Measurements from ENCODE around the gene ANKRD18B.
"Not testable (repeated sequence)": the region's sequence is repeated elsewhere in the genome, so short reads cannot be mapped to it uniquely, and the experiment has no call there.

ANKRD18B gene

DNA sequence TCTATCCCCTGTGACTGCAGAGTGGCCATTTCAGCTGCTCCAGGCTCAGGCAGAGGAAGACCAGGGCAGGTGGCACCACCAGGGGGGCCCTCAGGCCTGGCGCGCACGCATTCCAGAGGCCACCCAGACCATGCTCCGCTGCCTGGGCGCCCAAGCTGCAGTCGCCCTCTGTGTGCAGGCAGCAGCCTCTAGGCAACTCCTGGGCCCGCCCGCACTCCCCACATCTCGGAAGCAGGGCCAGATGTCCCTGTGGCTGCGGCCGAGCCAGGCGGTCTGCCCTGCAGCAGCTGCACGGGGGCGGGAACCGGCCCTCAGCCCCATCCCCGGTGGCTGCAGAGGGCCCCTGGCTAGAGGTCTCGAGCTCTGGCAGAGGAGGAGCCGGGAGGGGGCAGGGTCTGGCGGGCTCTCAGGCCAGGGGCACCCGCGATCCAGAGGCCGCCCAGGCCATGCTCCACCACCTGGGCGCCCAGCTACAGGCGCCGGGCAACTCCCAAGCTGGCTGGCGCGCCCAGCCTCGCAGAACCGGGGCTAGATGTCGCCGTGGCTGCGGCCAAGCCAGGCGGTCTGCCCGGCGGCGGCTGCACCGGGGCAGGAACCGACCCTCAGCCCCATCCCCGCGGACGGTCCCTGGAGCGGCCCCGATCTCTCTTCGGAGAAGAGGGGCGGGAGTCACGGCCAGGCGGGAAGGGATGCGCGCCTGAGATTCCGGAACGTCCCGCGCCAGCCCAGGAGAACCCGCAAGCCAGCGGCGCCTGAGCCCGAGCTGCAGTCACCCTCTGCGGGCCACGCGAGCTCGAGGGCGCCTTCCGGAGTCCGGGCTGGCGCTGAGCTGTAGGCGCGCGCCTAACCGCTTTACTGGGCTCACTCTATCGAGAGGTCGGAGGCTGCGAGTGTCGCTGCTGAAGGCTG is at the start of gene ANKRD18B:
Gene ANKRD18B, plus strand, starts transcription at position 855 of the 909 bp plus-strand sequence. CDS start 239 bp downstream, outside the sequence.
- DNase-seq (ENCODE audit: low spot score), result not testable (repeated sequence)

DNA sequence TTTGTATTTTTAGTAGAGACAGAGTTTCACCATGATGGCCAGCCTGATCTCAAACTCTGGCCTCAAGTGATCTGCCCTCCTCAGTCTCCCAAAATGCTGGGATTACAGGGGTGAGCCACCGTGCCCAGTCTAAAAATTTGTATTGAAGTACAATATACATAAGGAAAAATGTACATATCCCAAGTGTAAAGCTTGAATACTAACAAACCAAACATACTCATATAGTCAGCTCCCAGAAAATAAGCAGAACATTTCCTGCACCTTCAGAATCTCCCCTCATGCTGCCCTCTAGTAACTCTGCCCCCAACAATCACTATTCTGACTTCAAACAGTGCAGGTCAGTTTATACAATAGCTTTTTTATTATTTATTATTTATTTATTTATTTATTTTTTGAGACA is 48.7 kb upstream of the ANKRD18B start:
- no peak for DNase-seq (ENCODE audit: low spot score)

DNA sequence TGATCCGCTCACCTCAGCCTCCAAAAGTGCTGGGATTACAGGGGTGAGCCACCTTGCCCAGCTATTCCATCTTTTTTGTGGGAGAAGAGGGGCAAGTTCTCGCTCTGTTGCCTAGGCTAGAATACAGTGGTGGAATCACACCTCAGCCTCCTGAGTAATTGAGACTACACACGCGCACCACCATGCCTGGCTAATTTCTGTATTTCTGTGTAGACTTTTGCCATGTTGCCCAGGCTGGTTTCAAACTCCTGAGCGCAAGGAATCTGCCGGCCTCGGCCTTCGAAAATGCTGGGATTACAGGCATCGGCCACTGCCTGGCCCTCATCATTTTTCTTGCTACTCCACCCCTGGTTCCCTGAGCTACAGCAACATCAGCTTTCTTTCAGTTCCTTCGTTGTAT is 47.5 kb upstream of the ANKRD18B start:
- no peak for DNase-seq (ENCODE audit: low spot score)

DNA sequence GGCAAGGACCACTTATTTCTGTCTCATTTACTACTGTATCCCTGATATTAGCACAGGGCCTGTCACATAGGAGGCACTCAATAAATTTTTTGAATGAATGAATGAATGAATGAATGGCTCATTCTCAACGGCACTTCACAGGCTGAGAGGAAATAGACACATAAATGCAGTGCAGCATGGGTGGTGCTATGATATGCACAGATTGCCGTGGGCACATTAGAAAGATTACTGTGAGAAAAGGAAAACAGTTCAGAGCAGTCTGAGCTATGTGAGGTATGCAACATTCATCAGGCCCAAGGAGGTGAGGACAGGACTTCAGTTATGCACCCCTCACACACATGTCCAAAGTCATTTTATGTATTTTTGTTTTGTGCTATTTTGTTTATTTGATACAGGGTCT is 43.9 kb upstream of the ANKRD18B start:
- no peak for DNase-seq (ENCODE audit: low spot score)

DNA sequence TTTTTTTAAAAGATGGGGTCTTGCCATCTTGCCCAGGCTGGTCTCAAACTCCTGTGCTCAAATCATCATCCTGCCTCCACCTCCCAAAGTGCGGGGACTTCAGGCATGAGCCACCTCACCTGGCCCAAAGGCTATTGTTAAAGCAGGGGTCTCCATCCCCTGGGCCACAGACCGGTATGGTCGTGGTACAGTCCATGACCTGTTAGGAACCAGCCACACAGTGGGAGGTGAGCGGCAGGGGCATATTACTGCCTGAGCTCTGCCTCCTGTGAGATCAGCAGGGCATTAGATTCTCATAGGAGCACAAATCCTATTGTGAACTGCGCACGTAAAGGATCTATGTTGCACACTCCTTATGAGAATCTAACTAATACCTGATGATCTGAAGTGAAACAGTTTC is 43.1 kb upstream of the ANKRD18B start:
- no peak for DNase-seq (ENCODE audit: low spot score)

DNA sequence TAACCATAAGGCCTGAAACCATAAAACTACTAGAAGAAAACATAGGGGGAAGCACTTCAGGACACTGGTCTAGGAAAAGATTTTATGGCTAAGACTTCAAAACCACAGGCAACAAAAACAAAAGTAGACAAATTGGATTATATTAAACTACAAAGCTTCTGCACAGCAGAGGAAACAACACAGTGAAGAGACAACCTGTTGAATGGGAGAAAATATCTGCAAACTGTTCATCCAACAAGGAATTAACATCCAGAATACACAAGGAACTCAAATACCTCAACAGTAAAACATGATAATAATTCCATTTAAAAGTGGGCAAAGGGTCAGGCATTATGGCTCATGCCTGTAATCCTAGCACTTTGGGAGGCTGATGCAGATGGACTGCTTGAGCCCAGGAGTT is 38.7 kb upstream of the ANKRD18B start:
- not testable (repeated sequence) for DNase-seq (ENCODE audit: low spot score)

DNA sequence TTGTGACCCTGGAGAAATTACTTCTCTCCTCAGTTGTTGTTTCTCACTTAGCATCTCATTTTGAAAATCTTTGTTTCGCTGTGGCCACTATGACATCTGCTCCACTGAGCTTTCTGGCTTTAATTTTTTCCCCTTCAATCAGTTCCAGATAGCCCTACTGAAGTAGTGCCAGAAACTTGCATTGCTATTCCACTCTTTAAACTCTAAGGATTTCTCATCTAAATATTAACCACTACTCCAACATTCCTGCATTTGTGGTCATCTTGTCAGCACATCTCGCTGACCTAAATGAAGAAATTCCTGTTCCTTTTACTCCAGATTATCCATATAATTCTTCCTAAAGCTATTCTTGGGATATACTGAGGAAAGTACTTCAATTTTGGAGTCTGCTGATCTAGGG is 35.0 kb upstream of the ANKRD18B start:
- no peak for DNase-seq (ENCODE audit: low spot score)

DNA sequence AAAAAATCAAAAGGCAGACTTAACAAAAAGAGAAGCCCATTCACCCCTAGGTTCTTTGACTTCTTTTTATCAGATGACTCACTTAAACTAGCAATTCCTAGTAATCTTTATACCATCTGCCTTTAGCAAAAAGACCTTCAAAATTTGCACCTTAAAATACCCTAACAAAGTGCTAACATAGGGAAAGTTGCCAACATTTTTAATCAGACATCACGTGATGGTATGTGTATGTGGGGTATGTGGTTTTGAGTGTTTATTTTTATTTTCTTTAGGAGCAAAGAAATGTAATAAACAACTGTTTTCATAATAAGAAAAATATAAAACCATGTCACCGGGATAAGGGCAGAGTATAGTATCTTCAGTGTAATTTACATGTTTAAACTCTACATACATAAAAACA is 30.2 kb upstream of the ANKRD18B start:
- not testable (repeated sequence) for DNase-seq (ENCODE audit: low spot score)

DNA sequence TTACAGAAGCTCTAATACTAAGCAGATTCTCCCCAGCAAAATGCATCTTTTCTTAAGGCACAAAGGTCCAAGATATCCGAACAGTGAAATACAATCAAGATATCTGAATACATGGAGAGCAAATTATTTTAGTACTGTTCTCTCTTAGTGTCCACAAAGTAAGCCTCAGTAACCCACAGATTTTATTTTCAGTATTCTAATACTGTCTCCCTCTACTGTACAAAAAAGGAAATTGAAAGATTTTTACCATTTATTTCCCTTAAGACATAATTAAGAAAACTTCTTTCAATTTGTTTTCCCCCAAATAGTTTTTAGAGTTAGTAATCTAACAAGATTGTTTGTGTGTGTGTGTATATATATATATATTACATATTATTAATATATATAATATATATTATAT is 25.7 kb upstream of the ANKRD18B start:
- DNase-seq (ENCODE audit: low spot score), result peak; percentile 21

DNA sequence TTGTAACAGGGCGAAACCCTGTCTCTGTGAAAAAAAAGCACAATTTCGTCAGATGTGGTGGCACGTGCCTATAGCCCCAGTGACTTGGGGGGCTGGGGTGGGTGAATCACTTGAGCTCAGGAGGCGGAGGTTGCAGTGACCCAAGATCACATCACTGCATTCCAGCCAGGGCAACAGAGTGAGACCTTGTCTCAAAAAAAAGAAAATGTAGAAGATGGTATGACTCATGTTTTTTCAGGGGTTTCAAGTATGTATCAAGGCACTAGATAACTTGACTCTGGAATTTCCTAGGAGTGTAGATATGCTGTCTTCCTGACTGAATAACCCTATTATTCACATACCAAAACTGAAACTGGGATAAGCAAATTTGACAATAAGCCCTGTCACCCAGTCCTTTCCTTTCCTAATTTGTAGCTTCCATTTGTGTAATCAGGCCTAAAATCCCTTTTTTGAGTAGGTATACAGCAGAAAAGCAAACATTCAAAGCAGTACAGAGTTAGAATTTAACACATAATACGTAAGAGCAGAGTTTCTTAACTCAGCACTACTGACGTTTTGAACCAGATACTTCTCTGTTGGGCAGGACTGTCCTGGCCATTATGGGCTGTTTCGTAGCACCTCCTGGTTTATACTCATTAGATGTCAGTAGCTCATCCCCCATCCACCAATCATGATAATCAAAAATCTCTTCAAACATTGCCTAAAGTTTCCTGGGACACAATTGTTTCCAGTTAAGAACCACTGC is 17.3 kb upstream of the ANKRD18B start:
- peak; percentile 8 for DNase-seq (ENCODE audit: low spot score)

DNA sequence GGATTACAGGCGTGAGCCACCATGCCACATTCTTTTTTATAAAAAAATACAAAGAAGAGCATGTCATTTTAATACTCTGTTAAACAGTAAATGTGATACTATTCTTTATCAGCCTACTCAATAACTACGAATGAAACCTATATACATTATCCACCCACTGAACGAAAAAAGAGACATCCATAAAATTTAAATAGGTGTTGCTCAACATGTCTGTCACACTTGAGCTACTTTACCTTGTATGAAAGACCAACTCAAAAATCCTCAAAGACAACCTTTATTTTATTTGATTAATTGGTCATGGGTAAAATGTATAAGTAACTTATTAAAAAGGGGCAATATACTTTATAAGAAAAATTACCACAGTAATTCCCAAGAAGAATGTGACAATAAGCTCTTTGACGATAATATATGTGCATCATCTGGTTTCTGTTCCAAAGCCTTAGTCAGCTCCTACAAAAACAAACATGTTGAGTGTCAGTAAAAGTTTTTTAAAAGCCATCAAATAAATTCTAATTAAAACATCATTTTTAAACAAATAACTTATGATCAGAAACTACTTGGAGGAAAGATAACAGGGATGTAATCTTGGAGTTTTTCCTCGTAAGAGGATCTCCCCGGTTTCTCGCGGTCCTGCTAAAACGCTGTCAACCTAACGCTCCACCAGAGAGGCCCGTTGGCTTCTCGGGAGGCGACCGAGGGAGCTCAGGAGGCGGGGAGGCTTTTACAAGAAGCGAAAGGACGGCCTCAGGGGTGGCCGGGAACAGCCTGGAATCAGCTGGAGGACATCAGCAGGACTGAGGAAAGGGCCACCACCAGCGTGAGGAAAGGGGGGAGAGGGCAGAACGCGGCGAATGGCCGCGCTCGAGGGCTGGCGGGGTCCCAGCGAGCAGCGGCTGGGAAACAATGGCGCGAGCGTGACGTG is 13.5 kb upstream of the ANKRD18B start:
- peak; percentile 52 for DNase-seq (ENCODE audit: low spot score)

DNA sequence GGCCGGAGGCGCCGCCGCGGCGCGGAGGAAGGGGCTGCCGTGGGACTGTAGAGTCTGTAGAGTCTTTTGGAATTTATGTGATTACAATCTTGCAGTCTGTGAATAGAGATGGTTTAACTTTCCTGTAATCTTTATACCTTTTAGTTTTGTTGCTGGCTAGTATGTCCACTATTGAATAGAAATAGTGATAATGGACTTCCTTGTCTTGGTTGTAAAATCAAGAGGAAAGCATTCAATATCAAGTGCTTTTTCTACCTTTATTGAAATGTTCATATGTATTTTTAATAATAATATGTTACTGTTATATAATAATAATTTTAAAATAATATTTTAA is 12.9 kb upstream of the ANKRD18B start:
- DNase-seq (ENCODE audit: low spot score), result not testable (repeated sequence)

DNA sequence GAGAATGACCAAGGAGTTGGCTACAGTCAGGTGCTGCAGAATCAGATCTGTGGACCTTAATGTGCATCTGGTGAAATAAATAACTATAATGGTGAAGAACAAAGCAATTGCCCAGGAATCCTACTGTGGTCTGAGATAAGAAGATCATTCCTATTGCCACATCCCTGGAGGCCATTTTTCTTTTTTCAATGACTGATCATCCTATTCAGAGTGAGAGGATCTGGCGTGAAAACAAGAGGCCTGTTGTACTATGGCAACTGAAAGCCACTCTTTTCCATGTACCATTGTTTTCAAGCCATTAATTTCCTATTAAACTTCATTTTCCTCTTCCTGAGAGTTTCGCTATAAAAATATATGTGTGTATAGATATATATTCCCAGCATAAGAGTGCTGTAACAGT is 11.5 kb upstream of the ANKRD18B start:
- not testable (repeated sequence) for DNase-seq (ENCODE audit: low spot score)

DNA sequence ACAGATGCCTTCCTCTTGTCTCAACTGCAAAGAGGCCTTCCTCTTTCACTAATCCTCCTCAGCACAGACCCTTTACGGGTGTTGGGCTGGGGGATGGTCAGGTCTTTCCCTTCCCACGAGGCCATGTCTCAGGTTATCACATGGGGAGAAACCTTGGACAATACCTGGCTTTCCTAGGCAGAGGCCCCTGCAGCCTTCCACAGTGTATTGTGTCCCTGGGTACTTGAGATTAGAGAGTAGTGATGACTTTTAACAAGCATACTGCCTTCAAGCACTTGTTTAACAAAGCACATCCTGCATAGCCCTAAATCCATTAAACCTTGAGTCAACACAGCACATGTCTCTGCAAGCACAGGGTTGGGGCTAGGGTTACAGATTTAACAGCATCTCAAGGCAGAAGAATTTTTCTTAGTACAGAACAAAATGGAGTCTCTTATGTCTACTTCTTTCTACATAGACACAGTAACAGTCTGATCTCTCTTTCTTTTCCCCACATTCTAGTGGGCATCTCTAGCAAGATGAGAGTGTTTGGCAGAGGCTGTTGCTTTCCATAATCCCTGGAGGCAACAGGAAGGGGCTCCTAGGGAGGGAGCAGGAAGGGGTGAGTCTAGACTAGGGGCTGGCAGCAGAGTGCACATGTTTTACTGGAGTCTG is 8.6 kb upstream of the ANKRD18B start:
- DNase-seq (ENCODE audit: low spot score), result not testable (repeated sequence)

DNA sequence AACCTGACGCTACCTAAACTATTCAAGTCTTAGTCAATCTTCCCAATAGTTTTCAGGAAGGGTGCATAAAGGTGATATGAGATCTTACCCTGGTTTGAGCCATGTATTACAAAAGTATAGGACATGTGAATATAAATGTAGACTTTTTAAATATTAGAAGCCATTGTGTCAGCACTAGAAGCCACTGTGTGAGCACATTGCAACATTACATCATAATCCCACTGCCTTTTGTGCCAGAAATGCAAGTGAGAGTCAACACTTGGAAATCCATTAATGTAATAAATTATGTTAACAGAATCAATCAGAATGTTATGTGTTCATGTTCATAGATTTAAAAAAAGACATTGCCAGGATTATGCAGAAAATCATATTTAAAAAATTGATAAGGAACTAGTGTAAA is 7.7 kb upstream of the ANKRD18B start:
- DNase-seq (ENCODE audit: low spot score), result not testable (repeated sequence)

DNA sequence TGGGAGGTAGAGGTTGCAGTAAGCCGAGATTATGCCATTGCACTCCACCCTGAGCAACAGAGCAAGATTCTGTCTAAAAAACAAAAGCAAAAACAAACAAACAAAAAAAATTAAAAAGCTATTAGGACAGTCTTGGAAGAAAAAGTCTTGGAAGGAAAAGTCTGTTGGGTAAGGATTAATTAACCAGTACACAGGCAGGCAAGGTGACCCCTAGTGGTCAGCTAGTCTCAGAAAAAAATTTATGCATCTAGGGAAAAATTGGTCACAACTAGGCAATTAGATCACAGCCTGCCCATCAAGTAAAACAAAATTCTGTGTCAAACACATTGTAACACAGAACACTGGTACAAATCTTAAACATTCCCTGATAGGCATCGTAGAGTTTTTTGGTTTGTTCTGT is 6.7 kb upstream of the ANKRD18B start:
- peak; percentile 51 for DNase-seq (ENCODE audit: low spot score)

DNA sequence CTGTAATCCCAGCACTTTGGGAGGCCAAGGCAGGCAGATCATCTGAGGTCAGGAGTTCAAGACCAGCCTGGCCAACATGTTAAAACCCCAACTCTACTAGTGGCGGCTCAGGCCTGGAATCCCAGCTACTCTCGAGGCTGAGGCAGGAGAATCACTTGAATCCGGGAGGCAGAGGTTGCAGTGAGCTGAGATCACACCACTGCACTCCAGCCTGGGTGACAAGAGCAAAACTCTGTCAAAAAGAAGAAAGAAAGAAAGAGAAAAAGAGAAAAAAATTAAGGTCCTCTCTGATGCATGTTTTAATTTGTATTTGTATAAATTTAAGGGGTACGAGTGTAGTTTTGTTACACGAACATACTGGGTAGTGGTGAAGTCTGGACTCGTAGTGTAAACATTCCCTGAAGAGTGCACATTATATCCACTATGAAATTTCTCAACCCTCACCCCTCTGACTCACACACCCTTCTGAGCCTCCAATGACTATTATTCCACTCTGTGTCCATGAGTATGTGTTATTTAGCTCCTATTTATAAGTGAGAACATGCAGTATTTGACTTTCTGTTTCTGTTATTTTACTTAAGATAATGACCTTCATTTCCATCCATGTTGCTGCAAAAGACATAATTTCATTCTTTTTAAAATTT is 6.0 kb upstream of the ANKRD18B start:
- DNase-seq (ENCODE audit: low spot score), result not testable (repeated sequence)

DNA sequence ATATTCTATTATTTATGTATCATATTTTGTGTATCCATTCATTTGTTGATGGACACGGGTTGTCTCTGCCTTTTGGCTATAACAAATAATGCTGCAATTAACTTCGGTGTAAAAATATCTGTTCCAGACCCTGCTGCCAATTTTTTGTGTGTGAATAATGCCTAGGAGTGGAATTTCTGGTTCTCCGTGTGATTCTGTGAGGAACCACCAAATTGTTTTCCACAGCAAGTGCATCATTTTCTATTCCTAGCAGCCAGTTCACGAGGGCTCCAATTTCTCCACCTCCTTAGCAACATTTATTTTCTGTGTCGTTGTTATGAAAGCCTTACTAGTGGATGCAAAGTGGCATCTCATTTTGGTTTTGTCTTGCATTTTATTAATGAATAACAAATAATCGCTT is 2.2 kb upstream of the ANKRD18B start:
- DNase-seq (ENCODE audit: low spot score), result not testable (repeated sequence)

DNA sequence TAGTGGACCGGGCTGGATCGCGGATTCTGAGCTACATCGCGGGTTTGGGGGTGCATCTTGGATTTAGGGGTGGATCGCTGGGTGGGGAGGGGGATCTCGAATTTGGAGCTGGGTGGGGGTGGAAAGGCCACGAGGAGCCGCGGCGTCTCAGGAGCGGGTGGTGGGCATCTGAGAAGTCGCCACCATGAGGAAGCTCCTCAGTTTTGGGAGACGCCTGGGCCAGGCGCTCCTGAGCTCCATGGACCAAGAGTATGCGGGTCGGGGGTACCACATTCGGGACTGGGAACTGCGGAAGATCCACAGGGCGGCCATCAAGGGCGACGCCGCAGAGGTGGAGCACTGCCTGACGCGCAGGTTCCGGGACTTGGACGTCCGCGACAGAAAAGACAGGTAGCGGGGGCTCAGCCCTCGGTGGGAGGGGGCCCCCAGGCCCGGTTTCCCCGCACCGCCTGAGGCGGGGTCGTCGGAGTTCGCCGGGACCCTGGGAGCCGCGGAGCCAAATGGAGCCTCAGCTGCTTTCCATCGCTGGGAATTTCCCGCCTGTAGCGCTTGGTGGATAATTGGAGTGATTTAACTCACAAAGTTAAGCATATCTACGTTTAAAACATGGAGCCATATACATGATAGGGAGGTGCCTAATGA is 376 bp downstream of the ANKRD18B start:
- DNase-seq (ENCODE audit: low spot score), result no peak

DNA sequence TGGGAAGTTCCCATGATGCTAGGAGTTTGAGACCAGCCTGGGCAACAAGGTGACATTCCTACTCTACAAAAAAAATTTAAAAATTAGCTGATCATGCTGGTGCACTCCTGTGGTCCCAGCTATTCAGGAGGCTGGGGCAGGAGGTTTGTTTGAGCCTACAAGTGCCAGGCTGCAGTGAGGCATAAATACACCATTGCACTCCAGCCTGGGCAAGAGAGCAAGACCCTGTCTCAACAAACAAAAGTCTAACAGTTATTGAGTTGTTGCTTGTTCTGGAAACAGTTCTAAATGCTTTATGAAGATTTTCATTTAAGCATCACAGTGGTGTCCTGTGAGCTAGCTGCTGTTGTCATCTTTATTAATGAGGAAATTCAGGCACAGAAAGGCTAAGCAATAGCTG is 4.0 kb downstream of the ANKRD18B start:
- DNase-seq (ENCODE audit: low spot score), result not testable (repeated sequence)

DNA sequence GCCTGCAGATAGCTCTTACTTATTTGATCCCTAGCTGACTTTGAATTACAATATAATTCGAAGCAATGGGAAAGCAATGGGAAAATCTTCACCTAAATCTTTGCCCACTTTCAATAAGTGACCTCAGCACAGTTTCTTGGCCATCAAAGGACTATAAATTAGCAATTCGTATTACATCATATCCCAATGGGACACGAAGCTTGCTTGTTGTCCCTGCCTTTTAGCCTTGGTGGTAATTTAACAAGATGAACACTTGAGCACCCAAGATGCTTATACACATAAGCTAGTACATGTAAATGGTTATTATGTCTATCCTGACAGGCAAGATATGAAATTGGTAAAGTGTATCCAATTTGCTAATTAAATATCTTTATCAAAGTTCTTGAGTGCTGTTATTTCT is 9.9 kb downstream of the ANKRD18B start:
- DNase-seq (ENCODE audit: low spot score), result not testable (repeated sequence)
